Ishikawa (cell line): ENCODE data around the gene LHPP.

Experiments used
- CREB1 ChIP-seq: IDR thresholded peaks from 2 replicates; pipeline ENCODE4 v1.6.1; 2012; ENCODE audit warnings: low read depth
- EP300 ChIP-seq: IDR thresholded peaks from 2 replicates; pipeline ENCODE4 v1.6.1; 2012; ENCODE audit warnings: borderline replicate concordance
- TAF1 ChIP-seq: IDR thresholded peaks from 2 replicates; pipeline ENCODE4 v1.6.1; 2012; ENCODE audit warnings: low read depth, mild to moderate bottlenecking
- YY1 ChIP-seq: IDR thresholded peaks from 2 replicates; pipeline ENCODE4 v1.6.1; 2012; ENCODE audit warnings: low read depth
- TF ChIP-seq, protein P1 (sequence below): IDR thresholded peaks from 2 replicates; pipeline ENCODE4 v1.6.1; 2012

DNA sequence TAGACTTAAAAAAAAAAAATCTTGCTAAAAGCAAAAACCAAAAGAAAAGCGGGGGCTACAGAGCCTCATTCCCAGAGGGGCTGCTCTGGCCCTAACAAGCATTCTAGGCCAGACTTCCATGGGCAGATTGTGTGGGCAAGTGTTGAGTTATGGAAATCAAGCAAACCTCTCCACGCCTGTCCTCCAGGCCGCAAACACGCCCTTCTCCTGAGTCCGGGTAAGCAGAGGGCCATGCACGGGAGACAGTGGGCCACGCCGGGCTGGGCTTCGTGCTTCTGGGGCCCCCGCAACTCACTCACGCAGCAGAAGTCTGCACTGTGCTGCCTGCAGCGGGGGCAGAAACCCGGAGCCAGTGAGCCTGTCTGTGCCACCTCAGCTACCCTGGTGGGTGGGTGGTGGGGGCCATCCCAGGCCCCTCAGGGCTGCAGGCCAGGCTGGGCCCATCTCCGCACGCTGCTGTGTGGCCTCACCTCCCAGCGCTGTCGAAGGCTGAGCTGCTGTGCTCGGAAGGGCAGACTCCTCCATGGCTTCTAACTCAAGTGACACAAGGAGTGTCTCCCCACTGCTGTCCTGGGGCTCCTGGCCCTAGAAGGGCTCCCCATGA lies 156.9 kb downstream of the LHPP start:
- TF ChIP-seq, protein P1, sequence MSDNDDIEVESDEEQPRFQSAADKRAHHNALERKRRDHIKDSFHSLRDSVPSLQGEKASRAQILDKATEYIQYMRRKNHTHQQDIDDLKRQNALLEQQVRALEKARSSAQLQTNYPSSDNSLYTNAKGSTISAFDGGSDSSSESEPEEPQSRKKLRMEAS: no peak
- no peak for TF ChIP-seq CREB1
- TF ChIP-seq YY1: no peak
- no peak for TF ChIP-seq TAF1
- TF ChIP-seq EP300: no peak
